HepG2 (cell line): ENCODE data around the gene TJP3. TPM values are rescaled to one million over a fixed set of nuclear protein-coding genes. Genes with fewer than 3 reads are reported as not detected.

Source experiments
- CENPX ChIP-seq: sonication (generic); formaldehyde crosslinking; IDR thresholded peaks from 2 replicates; pipeline ENCODE4 v1.9.0; 2021; ENCODE audit warnings: mild to moderate bottlenecking, missing genetic modification reagents, moderate library complexity
- FOXK2 ChIP-seq: fragments of 450-650 bp; IDR thresholded peaks from 2 replicates; pipeline ENCODE4 v1.6.1; 2016
- HDAC1 ChIP-seq: sonication (generic); formaldehyde crosslinking; IDR thresholded peaks from 2 replicates; pipeline ENCODE4 v1.5.1; 2020; ENCODE audit warnings: mild to moderate bottlenecking, missing genetic modification reagents
- KMT2B ChIP-seq: IDR thresholded peaks from 2 replicates; pipeline ENCODE4 v1.6.1; 2016; ENCODE audit warnings: missing genetic modification reagents, missing compliant biosample characterization
- MTA1 ChIP-seq: sonication (generic); formaldehyde crosslinking; IDR thresholded peaks from 2 replicates; pipeline ENCODE4 v1.4.0; 2020; ENCODE audit warnings: missing genetic modification reagents, mild to moderate bottlenecking, borderline replicate concordance
- NAIF1 ChIP-seq: sonication (generic); formaldehyde crosslinking; IDR thresholded peaks from 2 replicates; pipeline ENCODE4 v1.5.0; 2020; ENCODE audit warnings: mild to moderate bottlenecking, missing genetic modification reagents, borderline replicate concordance
- NFE2L1 ChIP-seq: sonication (generic); formaldehyde crosslinking; IDR thresholded peaks from 2 replicates; pipeline ENCODE4 v1.4.0; 2020; ENCODE audit warnings: missing genetic modification reagents, mild to moderate bottlenecking, borderline replicate concordance
- POLR2AphosphoS5 ChIP-seq: IDR thresholded peaks from 2 replicates; pipeline ENCODE4 v1.6.1; 2012; ENCODE audit warnings: low read depth, low read length
- RCOR2 ChIP-seq: IDR thresholded peaks from 2 replicates; pipeline ENCODE4 v1.6.1; 2016; ENCODE audit warnings: missing biosample characterization, missing genetic modification reagents
- SALL1 ChIP-seq: sonication (generic); formaldehyde crosslinking; IDR thresholded peaks from 2 replicates; pipeline ENCODE4 v1.8.0; 2022; ENCODE audit warnings: mild to moderate bottlenecking, missing genetic modification reagents
- SPEN ChIP-seq: sonication (generic); formaldehyde crosslinking; IDR thresholded peaks from 2 replicates; pipeline ENCODE4 v1.5.1; 2020; ENCODE audit warnings: low read depth, mild to moderate bottlenecking, missing genetic modification reagents
- TAF15 ChIP-seq: fragments of 200-400 bp; formaldehyde crosslinking; IDR thresholded peaks from one replicate; pipeline ENCODE4 v1.6.1; 2018; ENCODE audit warnings: mild to moderate bottlenecking, low read depth, low read length; ENCODE audit not compliant: poor library complexity, severe bottlenecking
- XRCC5 ChIP-seq: fragments of 200-400 bp; formaldehyde crosslinking; optimal IDR thresholded peaks from 2 replicates; pipeline ENCODE3; 2017; ENCODE audit warnings: mild to moderate bottlenecking, low read length
- ZBTB7A ChIP-seq: sonication (generic); formaldehyde crosslinking; IDR thresholded peaks from 2 replicates; pipeline ENCODE4 v1.8.0; 2022; ENCODE audit warnings: mild to moderate bottlenecking, missing genetic modification reagents
- ZKSCAN8 ChIP-seq: IDR thresholded peaks from 2 replicates; pipeline ENCODE4 v1.6.1; 2016; ENCODE audit warnings: borderline replicate concordance, missing genetic modification reagents, missing compliant biosample characterization
- ZMYM2 ChIP-seq: sonication (generic); formaldehyde crosslinking; IDR thresholded peaks from 2 replicates; pipeline ENCODE4 v1.8.0; 2022; ENCODE audit warnings: mild to moderate bottlenecking, missing genetic modification reagents
- ZNF30 ChIP-seq: sonication (generic); formaldehyde crosslinking; IDR thresholded peaks from 2 replicates; pipeline ENCODE4 v1.5.0; 2020; ENCODE audit warnings: mild to moderate bottlenecking, missing genetic modification reagents
- ZNF337 ChIP-seq: sonication (generic); formaldehyde crosslinking; IDR thresholded peaks from 2 replicates; pipeline ENCODE4 v1.5.1; 2020; ENCODE audit warnings: missing genetic modification reagents, low read depth, mild to moderate bottlenecking, borderline replicate concordance
- ZNF549 ChIP-seq: sonication (generic); formaldehyde crosslinking; IDR thresholded peaks from 2 replicates; pipeline ENCODE4 v1.5.0; 2020; ENCODE audit warnings: missing genetic modification reagents
- ZNF564 ChIP-seq: sonication (generic); formaldehyde crosslinking; IDR thresholded peaks from 2 replicates; pipeline ENCODE4 v1.8.1; 2023; ENCODE audit warnings: mild to moderate bottlenecking, missing genetic modification reagents
- ZNF678 ChIP-seq: sonication (generic); formaldehyde crosslinking; IDR thresholded peaks from 2 replicates; pipeline ENCODE4 v1.4.0; 2020; ENCODE audit warnings: mild to moderate bottlenecking, missing genetic modification reagents
- polyA plus RNA-seq, 8 experiments: library from polyadenylated mRNA; depleted of rRNA in 3 of 8; stranded (reverse) in 7 of 8; unstranded in 1 of 8; fragments of >200 nt; fragmentation: Illumina TruSeq in 4 of 8; extraction: Trizol in 4 of 8; gene quantifications; 2 replicates each; pipeline versions ENCODE4 v1.2.1 to v1.2.3, GENCODE V29; 2011 to 2016; ENCODE audit warnings: low read depth in 4 of 8, missing spikeins in 1 of 8, mixed read lengths in 1 of 8; ENCODE audit not compliant: insufficient read depth in 1 of 8
- total RNA-seq, 5 experiments: library from RNA; depleted of rRNA; stranded (reverse); fragments of >200 nt; fragmentation: Illumina TruSeq; extraction: Trizol; gene quantifications; 2 replicates each; pipeline ENCODE4 v1.2.3, GENCODE V29; 2016; ENCODE audit warnings: low read depth in 1 of 5
- TF ChIP-seq, protein P1 (sequence below): sonication (generic); formaldehyde crosslinking; conservative IDR thresholded peaks from 2 replicates; pipeline ENCODE4 v1.4.0; 2020; ENCODE audit warnings: missing genetic modification reagents
- TF ChIP-seq, protein P2 (sequence below): sonication (generic); formaldehyde crosslinking; conservative IDR thresholded peaks from 2 replicates; pipeline ENCODE4 v1.8.0; 2022; ENCODE audit warnings: mild to moderate bottlenecking, moderate library complexity, missing genetic modification reagents
- TF ChIP-seq, protein P3 (sequence below): sonication (generic); formaldehyde crosslinking; IDR thresholded peaks from 2 replicates; pipeline ENCODE4 v1.5.1; 2020; ENCODE audit warnings: mild to moderate bottlenecking, missing genetic modification reagents, moderate library complexity

Gene TJP3
- total and polyA plus RNA-seq, 2 of the 13 experiments (the other 11 are each of a cell fraction or from before 2014, with no cell fraction given), result 2.3 to 21.5 TPM

DNA sequence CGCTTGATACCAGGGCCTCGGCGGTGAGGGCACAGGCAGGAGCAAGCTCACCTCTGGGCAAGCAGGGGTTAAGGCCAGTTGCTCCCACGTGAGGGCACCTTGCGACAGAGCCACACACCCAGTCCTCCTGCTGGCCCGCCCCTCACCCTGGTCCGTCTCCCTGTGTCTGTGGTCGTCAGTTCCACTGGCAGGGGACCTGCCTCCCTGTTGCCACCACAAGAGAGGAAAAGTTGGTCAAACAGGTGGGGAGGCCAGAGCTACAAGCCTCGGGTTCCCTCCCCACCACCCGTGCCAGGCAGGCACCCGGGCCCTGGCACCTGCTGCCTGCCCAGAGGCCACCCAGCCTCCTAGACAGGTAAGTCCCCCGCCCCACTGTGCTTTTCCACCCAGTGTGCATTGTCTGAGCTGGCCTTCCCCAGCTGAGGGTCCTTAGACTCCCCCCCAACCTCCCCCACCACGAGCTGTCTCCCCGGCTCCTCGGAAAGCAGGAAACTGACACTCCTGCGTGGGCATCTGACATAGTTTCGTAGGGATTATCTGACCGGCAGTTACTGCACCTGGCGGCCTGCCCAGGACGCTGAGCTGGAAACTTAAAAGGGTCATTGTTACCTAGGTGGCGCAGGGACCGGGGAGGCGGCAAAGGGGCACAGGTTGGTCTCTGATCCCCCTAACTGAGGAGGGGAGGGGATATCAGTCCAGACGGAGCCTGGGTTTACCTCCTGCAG is at the start of gene TJP3 (continued):
- TF ChIP-seq SALL1 (CRISPR knock-in tag) (peak; percentile 66; the same call in 1 of the 2 replicates), CENPX (CRISPR knock-in tag) (no peak), ZBTB7A (CRISPR knock-in tag) (0 out of 2 replicates have a peak, but pooled peaks have one; percentile 65), NAIF1 (CRISPR knock-in tag) (0 out of 2 replicates have a peak, but pooled peaks have one; percentile 36), FOXK2 (no peak), SPEN (CRISPR knock-in tag) (peak; percentile 20; the same call in 1 of the 2 replicates), NFE2L1 (CRISPR knock-in tag) (0 out of 2 replicates have a peak, but pooled peaks have one; percentile 2), ZNF564 (0 out of 2 replicates have a peak, but pooled peaks have one; percentile 43), ZNF30 (CRISPR knock-in tag) (no peak), ZNF549 (CRISPR knock-in tag) (no peak), XRCC5 (peak; percentile 60), POLR2AphosphoS5 (peak; percentile 69), RCOR2 (CRISPR knock-in tag) (0 out of 2 replicates have a peak, but pooled peaks have one; percentile 9), HDAC1 (CRISPR knock-in tag) (peak; percentile 59; the same call in 1 of the 2 replicates), KMT2B (CRISPR knock-in tag) (0 out of 2 replicates have a peak, but pooled peaks have one; percentile 36), ZNF337 (CRISPR knock-in tag) (no peak), ZKSCAN8 (CRISPR knock-in tag) (peak; percentile 61; the same call in 1 of the 2 replicates), TAF15 (no peak), MTA1 (peak; percentile 30; the same call in 1 of the 2 replicates), ZNF678 (CRISPR knock-in tag) (peak; percentile 47; the same call in 1 of the 2 replicates), ZMYM2 (peak; percentile 71; the same call in 1 of the 2 replicates)
- TF ChIP-seq, protein P1, sequence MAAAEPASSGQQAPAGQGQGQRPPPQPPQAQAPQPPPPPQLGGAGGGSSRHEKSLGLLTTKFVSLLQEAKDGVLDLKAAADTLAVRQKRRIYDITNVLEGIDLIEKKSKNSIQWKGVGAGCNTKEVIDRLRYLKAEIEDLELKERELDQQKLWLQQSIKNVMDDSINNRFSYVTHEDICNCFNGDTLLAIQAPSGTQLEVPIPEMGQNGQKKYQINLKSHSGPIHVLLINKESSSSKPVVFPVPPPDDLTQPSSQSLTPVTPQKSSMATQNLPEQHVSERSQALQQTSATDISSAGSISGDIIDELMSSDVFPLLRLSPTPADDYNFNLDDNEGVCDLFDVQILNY (CRISPR knock-in tag), result 0 out of 2 replicates have a peak, but pooled peaks have one; percentile 16
- TF ChIP-seq, protein P2, sequence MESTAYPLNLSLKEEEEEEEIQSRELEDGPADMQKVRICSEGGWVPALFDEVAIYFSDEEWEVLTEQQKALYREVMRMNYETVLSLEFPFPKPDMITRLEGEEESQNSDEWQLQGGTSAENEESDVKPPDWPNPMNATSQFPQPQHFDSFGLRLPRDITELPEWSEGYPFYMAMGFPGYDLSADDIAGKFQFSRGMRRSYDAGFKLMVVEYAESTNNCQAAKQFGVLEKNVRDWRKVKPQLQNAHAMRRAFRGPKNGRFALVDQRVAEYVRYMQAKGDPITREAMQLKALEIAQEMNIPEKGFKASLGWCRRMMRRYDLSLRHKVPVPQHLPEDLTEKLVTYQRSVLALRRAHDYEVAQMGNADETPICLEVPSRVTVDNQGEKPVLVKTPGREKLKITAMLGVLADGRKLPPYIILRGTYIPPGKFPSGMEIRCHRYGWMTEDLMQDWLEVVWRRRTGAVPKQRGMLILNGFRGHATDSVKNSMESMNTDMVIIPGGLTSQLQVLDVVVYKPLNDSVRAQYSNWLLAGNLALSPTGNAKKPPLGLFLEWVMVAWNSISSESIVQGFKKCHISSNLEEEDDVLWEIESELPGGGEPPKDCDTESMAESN (CRISPR knock-in tag), result 0 out of 2 replicates have a peak, but pooled peaks have one; percentile 65
- TF ChIP-seq, protein P3, sequence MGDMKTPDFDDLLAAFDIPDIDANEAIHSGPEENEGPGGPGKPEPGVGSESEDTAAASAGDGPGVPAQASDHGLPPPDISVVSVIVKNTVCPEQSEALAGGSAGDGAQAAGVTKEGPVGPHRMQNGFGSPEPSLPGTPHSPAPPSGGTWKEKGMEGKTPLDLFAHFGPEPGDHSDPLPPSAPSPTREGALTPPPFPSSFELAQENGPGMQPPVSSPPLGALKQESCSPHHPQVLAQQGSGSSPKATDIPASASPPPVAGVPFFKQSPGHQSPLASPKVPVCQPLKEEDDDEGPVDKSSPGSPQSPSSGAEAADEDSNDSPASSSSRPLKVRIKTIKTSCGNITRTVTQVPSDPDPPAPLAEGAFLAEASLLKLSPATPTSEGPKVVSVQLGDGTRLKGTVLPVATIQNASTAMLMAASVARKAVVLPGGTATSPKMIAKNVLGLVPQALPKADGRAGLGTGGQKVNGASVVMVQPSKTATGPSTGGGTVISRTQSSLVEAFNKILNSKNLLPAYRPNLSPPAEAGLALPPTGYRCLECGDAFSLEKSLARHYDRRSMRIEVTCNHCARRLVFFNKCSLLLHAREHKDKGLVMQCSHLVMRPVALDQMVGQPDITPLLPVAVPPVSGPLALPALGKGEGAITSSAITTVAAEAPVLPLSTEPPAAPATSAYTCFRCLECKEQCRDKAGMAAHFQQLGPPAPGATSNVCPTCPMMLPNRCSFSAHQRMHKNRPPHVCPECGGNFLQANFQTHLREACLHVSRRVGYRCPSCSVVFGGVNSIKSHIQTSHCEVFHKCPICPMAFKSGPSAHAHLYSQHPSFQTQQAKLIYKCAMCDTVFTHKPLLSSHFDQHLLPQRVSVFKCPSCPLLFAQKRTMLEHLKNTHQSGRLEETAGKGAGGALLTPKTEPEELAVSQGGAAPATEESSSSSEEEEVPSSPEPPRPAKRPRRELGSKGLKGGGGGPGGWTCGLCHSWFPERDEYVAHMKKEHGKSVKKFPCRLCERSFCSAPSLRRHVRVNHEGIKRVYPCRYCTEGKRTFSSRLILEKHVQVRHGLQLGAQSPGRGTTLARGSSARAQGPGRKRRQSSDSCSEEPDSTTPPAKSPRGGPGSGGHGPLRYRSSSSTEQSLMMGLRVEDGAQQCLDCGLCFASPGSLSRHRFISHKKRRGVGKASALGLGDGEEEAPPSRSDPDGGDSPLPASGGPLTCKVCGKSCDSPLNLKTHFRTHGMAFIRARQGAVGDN (CRISPR knock-in tag), result peak; percentile 71
